A673 (cell line): ENCODE data around the gene PAPOLG. TPM values are rescaled to one million over a fixed set of nuclear protein-coding genes. Genes with fewer than 3 reads are reported as not detected.
A peak's percentile ranks its signal among the peaks of the same experiment; 100 is the strongest.

ENCODE experiments used
- BruUV-seq: library from RNA; stranded (reverse); fragments of 400-500 nt; replicated peaks from 2 replicates; lab custom pipeline; 2021; lab: Mats Ljungman, UMichigan
- CTCF ChIA-PET: fragments of 300-600 bp; sonication (Branson Sonifier 250); formaldehyde crosslinking; loops from one replicate; lab custom pipeline; 2022; ENCODE audit warnings: antibody characterized with exemption; lab: Charles Lee
- POLR2A ChIA-PET: fragments of 300-600 bp; sonication (Branson Sonifier 250); formaldehyde crosslinking; loops from one replicate; lab custom pipeline; 2022; ENCODE audit warnings: antibody characterized with exemption; ENCODE audit not compliant: low non-redundant PET; lab: Charles Lee
- DNase-seq: peaks from one replicate; pipeline ENCODE4 v3.0.0-alpha.2; 2015; ENCODE audit warnings: low spot score
- H3K27ac ChIP-seq: fragments of 200-600 bp; sonication (generic); 2 replicates; pipeline ENCODE4 v1.5.1; 2016; ENCODE audit warnings: mixed run types, low read depth, mild to moderate bottlenecking, mixed read lengths, antibody characterized with exemption, low read length; ENCODE audit not compliant: poor library complexity, severe bottlenecking
- H3K27me3 ChIP-seq: fragments of 200-600 bp; sonication (generic); replicated peaks from 2 replicates; pipeline ENCODE4 v1.6.1; 2017; ENCODE audit warnings: mixed run types, low read depth, mild to moderate bottlenecking, mixed read lengths, antibody characterized with exemption, low read length; ENCODE audit not compliant: insufficient read depth, poor library complexity
- H3K36me3 ChIP-seq: fragments of 200-600 bp; sonication (generic); 2 replicates; pipeline ENCODE4 v1.6.1; 2016; ENCODE audit warnings: mixed run types, mild to moderate bottlenecking, mixed read lengths, antibody characterized with exemption, low read length; ENCODE audit not compliant: insufficient read depth, poor library complexity, severe bottlenecking
- H3K4me1 ChIP-seq: fragments of 200-600 bp; sonication (generic); 2 replicates; pipeline ENCODE4 v1.6.1; 2017; ENCODE audit warnings: mixed run types, mild to moderate bottlenecking, mixed read lengths, antibody characterized with exemption, low read length; ENCODE audit not compliant: insufficient read depth, poor library complexity, severe bottlenecking
- H3K4me3 ChIP-seq: fragments of 200-600 bp; sonication (generic); 2 replicates; pipeline ENCODE4 v1.5.1; 2016; ENCODE audit warnings: low read depth, mixed run types, mild to moderate bottlenecking, mixed read lengths, low read length; ENCODE audit not compliant: poor library complexity, severe bottlenecking
- H3K9me3 ChIP-seq: fragments of 200-600 bp; sonication (generic); 2 replicates; pipeline ENCODE4 v1.6.1; 2016; ENCODE audit warnings: mixed run types, low read depth, mild to moderate bottlenecking, mixed read lengths, antibody characterized with exemption, low read length; ENCODE audit not compliant: poor library complexity, severe bottlenecking
- EZH2 ChIP-seq: fragments of 200-600 bp; sonication (generic); IDR thresholded peaks from 2 replicates; pipeline ENCODE4 v1.6.1; 2017; ENCODE audit warnings: borderline replicate concordance, low read depth, mild to moderate bottlenecking, mixed read lengths, antibody characterized with exemption, low read length; ENCODE audit not compliant: poor library complexity, severe bottlenecking
- intact Hi-C: fragments of 100-400 bp; cut with micrococcal nuclease; formaldehyde crosslinking; loops from one replicate; pipeline ENCODE4 v1.10.0; 2022; ENCODE audit not compliant: unreplicated experiment
- total RNA-seq: library from RNA; stranded (reverse); gene quantifications from 2 replicates; pipeline ENCODE4 v1.2.3, GENCODE V29; 2021
- TF ChIP-seq, protein P1 (sequence below): fragments of 300-800, 200-600 bp; sonication (generic); conservative IDR thresholded peaks from 2 replicates; pipeline ENCODE4 v1.5.1; 2017; ENCODE audit warnings: low read depth, mild to moderate bottlenecking, antibody characterized with exemption, low read length, moderate library complexity, mixed read lengths

Gene PAPOLG
- total RNA-seq, 1 experiment from 2014 or later = 17.4 TPM

DNA sequence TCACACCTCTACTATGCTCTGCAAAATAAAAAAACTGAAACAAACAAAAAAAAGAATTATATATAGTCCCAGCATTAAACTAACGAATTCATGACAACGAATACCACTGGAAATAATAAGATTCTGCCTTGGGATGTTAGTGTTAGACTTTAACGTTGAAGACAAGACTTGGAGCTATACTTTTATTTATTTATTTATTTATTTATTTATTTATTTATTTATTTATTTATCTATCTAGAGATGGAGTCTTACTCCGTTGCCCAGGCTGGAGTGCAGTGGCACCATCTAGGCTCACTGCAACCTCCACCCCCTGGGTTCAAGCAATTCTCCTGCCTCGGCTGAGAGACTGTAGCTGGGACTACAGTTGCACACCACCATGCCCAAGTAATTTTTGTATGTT, 27.2 kb upstream of the PAPOLG start:
- H3K9me3 ChIP-seq = no peaks in the 10 kb centered on the region
- no peak overlapping the region for H3K4me3 ChIP-seq
- H3K27me3 ChIP-seq = no peaks in the 10 kb centered on the region
- no peaks in the 10 kb centered on the region for H3K36me3 ChIP-seq
- H3K4me1 ChIP-seq = no peaks in the 10 kb centered on the region
- no peak for DNase-seq
- no TSS peak for BruUV-seq
- TF ChIP-seq, protein P1, sequence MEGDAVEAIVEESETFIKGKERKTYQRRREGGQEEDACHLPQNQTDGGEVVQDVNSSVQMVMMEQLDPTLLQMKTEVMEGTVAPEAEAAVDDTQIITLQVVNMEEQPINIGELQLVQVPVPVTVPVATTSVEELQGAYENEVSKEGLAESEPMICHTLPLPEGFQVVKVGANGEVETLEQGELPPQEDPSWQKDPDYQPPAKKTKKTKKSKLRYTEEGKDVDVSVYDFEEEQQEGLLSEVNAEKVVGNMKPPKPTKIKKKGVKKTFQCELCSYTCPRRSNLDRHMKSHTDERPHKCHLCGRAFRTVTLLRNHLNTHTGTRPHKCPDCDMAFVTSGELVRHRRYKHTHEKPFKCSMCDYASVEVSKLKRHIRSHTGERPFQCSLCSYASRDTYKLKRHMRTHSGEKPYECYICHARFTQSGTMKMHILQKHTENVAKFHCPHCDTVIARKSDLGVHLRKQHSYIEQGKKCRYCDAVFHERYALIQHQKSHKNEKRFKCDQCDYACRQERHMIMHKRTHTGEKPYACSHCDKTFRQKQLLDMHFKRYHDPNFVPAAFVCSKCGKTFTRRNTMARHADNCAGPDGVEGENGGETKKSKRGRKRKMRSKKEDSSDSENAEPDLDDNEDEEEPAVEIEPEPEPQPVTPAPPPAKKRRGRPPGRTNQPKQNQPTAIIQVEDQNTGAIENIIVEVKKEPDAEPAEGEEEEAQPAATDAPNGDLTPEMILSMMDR = no peak
- TF ChIP-seq EZH2 = no peak
- CTCF ChIA-PET = no interaction called here
- intact Hi-C loops = no loop called here
- POLR2A ChIA-PET = no interaction called here
- H3K27ac ChIP-seq = no peak overlapping the region

DNA sequence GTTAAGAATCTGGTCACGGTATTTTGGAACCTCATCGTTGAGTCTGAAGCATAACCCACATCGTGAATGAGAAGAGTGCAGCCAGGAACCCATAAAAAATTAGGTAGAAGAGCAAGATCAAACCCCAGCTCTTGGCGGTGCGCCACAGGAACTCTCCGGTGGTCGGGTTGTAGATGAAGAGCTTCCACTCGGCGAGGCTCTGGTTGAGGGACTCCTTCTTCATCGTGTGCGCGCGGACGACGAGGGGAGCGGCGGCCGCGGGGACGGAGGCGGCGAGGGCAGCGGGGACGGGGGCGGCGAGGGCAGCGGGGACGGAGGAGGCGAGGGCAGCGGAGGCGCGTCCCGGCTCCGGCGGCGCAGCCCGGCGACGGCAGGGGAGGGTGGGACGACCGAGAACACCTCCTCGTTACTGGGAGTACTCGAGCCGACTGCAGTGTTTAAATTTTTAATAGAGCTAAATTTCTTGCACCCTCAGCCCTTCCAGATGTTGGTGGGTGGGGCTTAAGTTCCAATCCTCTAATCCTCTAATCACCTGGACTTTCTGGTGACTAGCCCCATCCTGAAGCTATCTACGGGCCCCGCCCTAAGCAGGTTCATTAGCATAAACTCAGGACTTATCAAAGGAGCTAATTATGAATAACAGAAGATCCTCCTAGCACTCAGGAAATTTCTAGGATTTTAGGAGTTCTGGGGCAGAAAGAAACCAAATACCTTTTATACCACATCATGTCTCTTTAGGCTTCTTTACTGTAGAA, 20.4 kb upstream of the PAPOLG start:
- BruUV-seq = no TSS peak
- intact Hi-C loops = no loop called here
- H3K27ac ChIP-seq = no peak overlapping the region
- H3K9me3 ChIP-seq = no peaks in the 10 kb centered on the region
- H3K4me3 ChIP-seq = peak overlapping the region; percentile 49
- TF ChIP-seq, protein P1 = no peak
- no peak for TF ChIP-seq EZH2
- no peaks in the 10 kb centered on the region for H3K27me3 ChIP-seq
- H3K4me1 ChIP-seq = peaks cover 6% of the 10 kb centered on the region
- ChIA-PET CTCF (interaction anchor here (0.7 kb wide), 1 partner anchor 28 kb away, joined by 3 read pairs; no protein-coding TSS in a partner anchor), POLR2A (no interaction called here)
- DNase-seq = peak; percentile 23
- H3K36me3 ChIP-seq = no peaks in the 10 kb centered on the region

DNA sequence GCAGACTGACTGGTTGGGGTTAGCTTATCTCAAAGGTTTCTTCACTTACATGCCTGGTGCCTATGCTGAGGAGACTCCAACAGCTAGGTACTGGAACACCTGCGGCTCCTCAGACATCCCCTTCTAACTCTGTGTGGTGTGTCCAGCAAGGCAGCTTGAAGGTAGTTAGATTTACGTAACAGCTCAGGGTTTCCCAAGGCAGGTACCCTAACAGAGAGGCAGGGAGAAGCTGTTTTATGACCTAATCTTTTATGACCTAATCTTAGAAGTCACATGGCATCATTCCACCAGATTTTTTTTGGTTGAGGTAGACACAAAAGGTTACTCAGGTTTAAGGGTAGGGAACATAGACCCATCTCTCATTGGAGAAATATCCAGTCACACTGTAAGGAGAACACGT, 17.4 kb upstream of the PAPOLG start:
- DNase-seq = no peak
- POLR2A ChIA-PET = no interaction called here
- TF ChIP-seq, protein P1 = no peak
- TF ChIP-seq EZH2 = no peak
- H3K4me1 ChIP-seq = peaks cover 6% of the 10 kb centered on the region
- H3K36me3 ChIP-seq = no peaks in the 10 kb centered on the region
- CTCF ChIA-PET = interaction anchor here (0.6 kb wide), 1 partner anchor 17 kb away, joined by 3 read pairs; no protein-coding TSS in a partner anchor
- H3K27ac ChIP-seq = no peak overlapping the region
- H3K4me3 ChIP-seq = no peak overlapping the region
- intact Hi-C loops = no loop called here
- BruUV-seq = no TSS peak
- no peaks in the 10 kb centered on the region for H3K27me3 ChIP-seq
- H3K9me3 ChIP-seq = no peaks in the 10 kb centered on the region
